ENCODE data around the gene ZNHIT3. TPM values are rescaled to one million over a fixed set of nuclear protein-coding genes. Genes with fewer than 3 reads are reported as not detected.

The ZNHIT3 gene
- total and polyA plus RNA-seq, 2 of the 13 experiments (the other 11 are each of a cell fraction or from before 2014, with no cell fraction given), result 66.6 to 77.4 TPM

DNA sequence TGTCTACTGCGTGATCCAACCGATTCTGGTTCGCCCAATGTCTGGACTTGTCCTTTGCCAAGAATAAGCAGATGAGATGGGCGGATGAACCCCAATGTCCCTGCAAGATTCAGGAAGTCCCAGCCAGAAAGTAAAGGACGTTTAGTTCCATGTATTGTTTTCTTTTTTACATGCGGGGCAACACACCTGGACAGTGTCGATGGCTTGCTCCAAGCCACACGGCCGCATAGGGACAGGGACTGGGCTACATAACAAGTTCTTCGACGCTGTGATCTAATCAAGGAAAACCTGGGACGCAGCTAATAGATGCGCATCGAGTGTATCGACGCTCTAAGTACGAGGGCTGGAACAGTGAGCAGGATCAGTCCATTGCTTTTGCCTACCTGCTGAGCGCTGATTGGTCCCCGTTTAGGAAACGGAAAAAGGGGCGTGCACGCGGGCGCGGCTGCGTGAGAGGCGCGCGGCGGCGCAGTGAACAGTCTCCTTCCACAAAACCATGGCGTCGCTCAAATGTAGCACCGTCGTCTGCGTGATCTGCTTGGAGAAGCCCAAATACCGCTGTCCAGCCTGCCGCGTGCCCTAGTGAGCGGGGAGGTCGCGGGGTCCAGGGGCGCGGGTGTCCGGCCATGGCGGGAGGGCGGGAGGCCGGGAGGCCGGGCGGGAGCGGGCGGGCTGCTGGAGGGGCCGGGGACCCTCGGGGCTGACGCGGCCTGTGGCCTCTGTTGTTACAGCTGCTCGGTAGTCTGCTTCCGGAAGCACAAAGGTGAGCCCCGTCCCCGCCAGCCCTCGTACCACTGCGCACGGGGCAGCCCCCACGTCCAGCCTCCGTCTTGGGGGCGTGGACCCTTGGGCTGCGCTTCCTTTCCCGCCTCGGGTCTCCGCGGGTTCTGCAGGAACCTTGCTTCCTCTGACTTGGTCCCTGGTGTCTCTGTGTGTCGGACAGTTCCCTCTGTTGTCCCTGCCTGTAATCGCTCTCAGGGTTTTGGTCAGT lies at the start of gene ZNHIT3 (continued):
- TF ChIP-seq, protein P1, sequence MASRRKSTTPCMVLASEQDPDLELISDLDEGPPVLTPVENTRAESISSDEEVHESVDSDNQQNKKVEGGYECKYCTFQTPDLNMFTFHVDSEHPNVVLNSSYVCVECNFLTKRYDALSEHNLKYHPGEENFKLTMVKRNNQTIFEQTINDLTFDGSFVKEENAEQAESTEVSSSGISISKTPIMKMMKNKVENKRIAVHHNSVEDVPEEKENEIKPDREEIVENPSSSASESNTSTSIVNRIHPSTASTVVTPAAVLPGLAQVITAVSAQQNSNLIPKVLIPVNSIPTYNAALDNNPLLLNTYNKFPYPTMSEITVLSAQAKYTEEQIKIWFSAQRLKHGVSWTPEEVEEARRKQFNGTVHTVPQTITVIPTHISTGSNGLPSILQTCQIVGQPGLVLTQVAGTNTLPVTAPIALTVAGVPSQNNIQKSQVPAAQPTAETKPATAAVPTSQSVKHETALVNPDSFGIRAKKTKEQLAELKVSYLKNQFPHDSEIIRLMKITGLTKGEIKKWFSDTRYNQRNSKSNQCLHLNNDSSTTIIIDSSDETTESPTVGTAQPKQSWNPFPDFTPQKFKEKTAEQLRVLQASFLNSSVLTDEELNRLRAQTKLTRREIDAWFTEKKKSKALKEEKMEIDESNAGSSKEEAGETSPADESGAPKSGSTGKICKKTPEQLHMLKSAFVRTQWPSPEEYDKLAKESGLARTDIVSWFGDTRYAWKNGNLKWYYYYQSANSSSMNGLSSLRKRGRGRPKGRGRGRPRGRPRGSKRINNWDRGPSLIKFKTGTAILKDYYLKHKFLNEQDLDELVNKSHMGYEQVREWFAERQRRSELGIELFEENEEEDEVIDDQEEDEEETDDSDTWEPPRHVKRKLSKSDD (CRISPR knock-in tag; IDR thresholded peaks at IDR 0.05; ENCODE audit: low read depth), result 0 out of 2 replicates have a peak, but pooled peaks have one; percentile 40
- TF ChIP-seq ZNF317 (CRISPR knock-in tag; IDR thresholded peaks at IDR 0.05), result peak; percentile 36
- peak; percentile 69 for TF ChIP-seq PHF21A (CRISPR knock-in tag; IDR thresholded peaks at IDR 0.05)
- TF ChIP-seq, protein P2, sequence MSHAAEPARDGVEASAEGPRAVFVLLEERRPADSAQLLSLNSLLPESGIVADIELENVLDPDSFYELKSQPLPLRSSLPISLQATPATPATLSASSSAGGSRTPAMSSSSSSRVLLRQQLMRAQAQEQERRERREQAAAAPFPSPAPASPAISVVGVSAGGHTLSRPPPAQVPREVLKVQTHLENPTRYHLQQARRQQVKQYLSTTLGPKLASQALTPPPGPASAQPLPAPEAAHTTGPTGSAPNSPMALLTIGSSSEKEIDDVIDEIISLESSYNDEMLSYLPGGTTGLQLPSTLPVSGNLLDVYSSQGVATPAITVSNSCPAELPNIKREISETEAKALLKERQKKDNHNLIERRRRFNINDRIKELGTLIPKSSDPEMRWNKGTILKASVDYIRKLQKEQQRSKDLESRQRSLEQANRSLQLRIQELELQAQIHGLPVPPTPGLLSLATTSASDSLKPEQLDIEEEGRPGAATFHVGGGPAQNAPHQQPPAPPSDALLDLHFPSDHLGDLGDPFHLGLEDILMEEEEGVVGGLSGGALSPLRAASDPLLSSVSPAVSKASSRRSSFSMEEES (CRISPR knock-in tag; IDR thresholded peaks at IDR 0.05), result peak; percentile 72
- no peak for TF ChIP-seq ZNF766 (CRISPR knock-in tag; IDR thresholded peaks at IDR 0.05; ENCODE audit: borderline replicate concordance)
- no peak for TF ChIP-seq NFE2L1 (CRISPR knock-in tag; IDR thresholded peaks at IDR 0.05; ENCODE audit: borderline replicate concordance)
- no peak for TF ChIP-seq RAD51 (IDR thresholded peaks at IDR 0.05; ENCODE audit: borderline replicate concordance)
- no peak for TF ChIP-seq CHD4 (IDR thresholded peaks at IDR 0.05; ENCODE audit: borderline replicate concordance, low read length)
- no peak for TF ChIP-seq ZC3H4 (CRISPR knock-in tag; IDR thresholded peaks at IDR 0.05; ENCODE audit: borderline replicate concordance)
- TF ChIP-seq, protein P3, sequence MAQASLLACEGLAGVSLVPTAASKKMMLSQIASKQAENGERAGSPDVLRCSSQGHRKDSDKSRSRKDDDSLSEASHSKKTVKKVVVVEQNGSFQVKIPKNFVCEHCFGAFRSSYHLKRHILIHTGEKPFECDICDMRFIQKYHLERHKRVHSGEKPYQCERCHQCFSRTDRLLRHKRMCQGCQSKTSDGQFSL (CRISPR knock-in tag; IDR thresholded peaks at IDR 0.05), result no peak
- TF ChIP-seq, protein P4, sequence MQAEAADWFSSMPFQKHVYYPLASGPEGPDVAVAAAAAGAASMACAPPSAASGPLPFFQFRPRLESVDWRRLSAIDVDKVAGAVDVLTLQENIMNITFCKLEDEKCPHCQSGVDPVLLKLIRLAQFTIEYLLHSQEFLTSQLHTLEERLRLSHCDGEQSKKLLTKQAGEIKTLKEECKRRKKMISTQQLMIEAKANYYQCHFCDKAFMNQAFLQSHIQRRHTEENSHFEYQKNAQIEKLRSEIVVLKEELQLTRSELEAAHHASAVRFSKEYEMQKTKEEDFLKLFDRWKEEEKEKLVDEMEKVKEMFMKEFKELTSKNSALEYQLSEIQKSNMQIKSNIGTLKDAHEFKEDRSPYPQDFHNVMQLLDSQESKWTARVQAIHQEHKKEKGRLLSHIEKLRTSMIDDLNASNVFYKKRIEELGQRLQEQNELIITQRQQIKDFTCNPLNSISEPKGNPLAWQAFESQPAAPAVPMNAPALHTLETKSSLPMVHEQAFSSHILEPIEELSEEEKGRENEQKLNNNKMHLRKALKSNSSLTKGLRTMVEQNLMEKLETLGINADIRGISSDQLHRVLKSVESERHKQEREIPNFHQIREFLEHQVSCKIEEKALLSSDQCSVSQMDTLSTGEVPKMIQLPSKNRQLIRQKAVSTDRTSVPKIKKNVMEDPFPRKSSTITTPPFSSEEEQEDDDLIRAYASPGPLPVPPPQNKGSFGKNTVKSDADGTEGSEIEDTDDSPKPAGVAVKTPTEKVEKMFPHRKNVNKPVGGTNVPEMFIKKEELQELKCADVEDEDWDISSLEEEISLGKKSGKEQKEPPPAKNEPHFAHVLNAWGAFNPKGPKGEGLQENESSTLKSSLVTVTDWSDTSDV (CRISPR knock-in tag; IDR thresholded peaks at IDR 0.05), result no peak
- TF ChIP-seq, protein P5, sequence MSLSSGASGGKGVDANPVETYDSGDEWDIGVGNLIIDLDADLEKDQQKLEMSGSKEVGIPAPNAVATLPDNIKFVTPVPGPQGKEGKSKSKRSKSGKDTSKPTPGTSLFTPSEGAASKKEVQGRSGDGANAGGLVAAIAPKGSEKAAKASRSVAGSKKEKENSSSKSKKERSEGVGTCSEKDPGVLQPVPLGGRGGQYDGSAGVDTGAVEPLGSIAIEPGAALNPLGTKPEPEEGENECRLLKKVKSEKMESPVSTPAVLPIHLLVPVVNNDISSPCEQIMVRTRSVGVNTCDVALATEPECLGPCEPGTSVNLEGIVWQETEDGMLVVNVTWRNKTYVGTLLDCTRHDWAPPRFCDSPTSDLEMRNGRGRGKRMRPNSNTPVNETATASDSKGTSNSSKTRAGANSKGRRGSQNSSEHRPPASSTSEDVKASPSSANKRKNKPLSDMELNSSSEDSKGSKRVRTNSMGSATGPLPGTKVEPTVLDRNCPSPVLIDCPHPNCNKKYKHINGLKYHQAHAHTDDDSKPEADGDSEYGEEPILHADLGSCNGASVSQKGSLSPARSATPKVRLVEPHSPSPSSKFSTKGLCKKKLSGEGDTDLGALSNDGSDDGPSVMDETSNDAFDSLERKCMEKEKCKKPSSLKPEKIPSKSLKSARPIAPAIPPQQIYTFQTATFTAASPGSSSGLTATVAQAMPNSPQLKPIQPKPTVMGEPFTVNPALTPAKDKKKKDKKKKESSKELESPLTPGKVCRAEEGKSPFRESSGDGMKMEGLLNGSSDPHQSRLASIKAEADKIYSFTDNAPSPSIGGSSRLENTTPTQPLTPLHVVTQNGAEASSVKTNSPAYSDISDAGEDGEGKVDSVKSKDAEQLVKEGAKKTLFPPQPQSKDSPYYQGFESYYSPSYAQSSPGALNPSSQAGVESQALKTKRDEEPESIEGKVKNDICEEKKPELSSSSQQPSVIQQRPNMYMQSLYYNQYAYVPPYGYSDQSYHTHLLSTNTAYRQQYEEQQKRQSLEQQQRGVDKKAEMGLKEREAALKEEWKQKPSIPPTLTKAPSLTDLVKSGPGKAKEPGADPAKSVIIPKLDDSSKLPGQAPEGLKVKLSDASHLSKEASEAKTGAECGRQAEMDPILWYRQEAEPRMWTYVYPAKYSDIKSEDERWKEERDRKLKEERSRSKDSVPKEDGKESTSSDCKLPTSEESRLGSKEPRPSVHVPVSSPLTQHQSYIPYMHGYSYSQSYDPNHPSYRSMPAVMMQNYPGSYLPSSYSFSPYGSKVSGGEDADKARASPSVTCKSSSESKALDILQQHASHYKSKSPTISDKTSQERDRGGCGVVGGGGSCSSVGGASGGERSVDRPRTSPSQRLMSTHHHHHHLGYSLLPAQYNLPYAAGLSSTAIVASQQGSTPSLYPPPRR (CRISPR knock-in tag; IDR thresholded peaks at IDR 0.05; ENCODE audit: borderline replicate concordance), result peak; percentile 22; the same call in 1 of the 2 replicates
- no peak for TF ChIP-seq ONECUT2 (CRISPR knock-in tag; IDR thresholded peaks at IDR 0.05)
- TF ChIP-seq ZNF562 (CRISPR knock-in tag; IDR thresholded peaks at IDR 0.05; ENCODE audit: borderline replicate concordance), result no peak
